H1 (cell line): ENCODE data around the gene SEMA6A. TPM values are rescaled to one million over a fixed set of nuclear protein-coding genes. Genes with fewer than 3 reads are reported as not detected.

Source experiments
- CTCF ChIA-PET: fragments of 300-600 bp; sonication (Branson Sonifier 250); formaldehyde crosslinking; loops from one replicate; lab custom pipeline; 2021; ENCODE audit not compliant: partially characterized antibody; lab: Charles Lee
- POLR2A ChIA-PET: fragments of 300-600 bp; sonication (Branson Sonifier 250); formaldehyde crosslinking; loops from one replicate; lab custom pipeline; 2021; ENCODE audit warnings: inconsistent platforms; ENCODE audit not compliant: partially characterized antibody; lab: Charles Lee
- DNase-seq, 2 experiments: peaks; one replicate each; pipeline versions ENCODE4 v3.0.0 to v3.0.0-alpha.2; 2010 to 2022; ENCODE audit warnings: low spot score in 2 of 2, low read depth in 1 of 2, mixed read lengths in 1 of 2
- FAIRE-seq: peaks from 2 replicates; lab custom pipeline; 2011; peaks lifted over from hg19 to GRCh38; lab: Jason Lieb, UNC
- H2AFZ ChIP-seq: 2 replicates; pipeline ENCODE4 v1.8.1; 2012; ENCODE audit warnings: low read length, inconsistent platforms
- H2AK5ac ChIP-seq: 2 replicates; pipeline ENCODE4 v1.6.1; 2013; ENCODE audit warnings: low read depth, low read length
- H2BK120ac ChIP-seq: replicated peaks from 2 replicates; pipeline ENCODE3; 2013; ENCODE audit warnings: low read depth, low read length, inconsistent platforms
- H2BK12ac ChIP-seq: 2 replicates; pipeline ENCODE4 v1.6.1; 2013; ENCODE audit warnings: low read depth, low read length
- H2BK15ac ChIP-seq: 2 replicates; pipeline ENCODE4 v1.6.1; 2013; ENCODE audit warnings: low read length
- H2BK20ac ChIP-seq: 2 replicates; pipeline ENCODE4 v1.6.1; 2013; ENCODE audit warnings: low read length
- H2BK5ac ChIP-seq: 2 replicates; pipeline ENCODE4 v1.6.1; 2013; ENCODE audit warnings: low read depth, low read length
- H3K14ac ChIP-seq: 2 replicates; pipeline ENCODE4 v1.6.1; 2013; ENCODE audit warnings: inconsistent platforms; ENCODE audit not compliant: insufficient read length
- H3K18ac ChIP-seq: 2 replicates; pipeline ENCODE4 v1.6.1; 2013; ENCODE audit warnings: low read length; ENCODE audit errors: extremely low read depth
- H3K23ac ChIP-seq: 2 replicates; pipeline ENCODE4 v1.6.1; 2013; ENCODE audit warnings: inconsistent platforms; ENCODE audit not compliant: insufficient read length
- H3K23me2 ChIP-seq: 2 replicates; pipeline ENCODE4 v1.6.1; 2013; ENCODE audit warnings: low read depth, low read length
- H3K27ac ChIP-seq: 2 replicates; pipeline ENCODE4 v1.6.1; 2011; ENCODE audit warnings: low read depth, low read length, inconsistent platforms
- H3K27me3 ChIP-seq, 4 experiments: replicated peaks in 1 of 4; 1 replicate in 1 of 4; 2 replicates in 3 of 4; pipeline versions ENCODE4 v1.6.1 to v1.8.1; 2011 to 2013; ENCODE audit warnings: low read length in 3 of 4, mild to moderate bottlenecking in 3 of 4, inconsistent platforms in 2 of 4, mixed read lengths in 2 of 4, moderate library complexity in 1 of 4; ENCODE audit not compliant: control insufficient read depth in 3 of 4, insufficient read depth in 3 of 4; ENCODE audit errors: extremely low read depth in 1 of 4
- H3K36me3 ChIP-seq, 4 experiments: 2 replicates each; pipeline versions ENCODE4 v1.6.1 to v1.8.1; 2011 to 2013; ENCODE audit warnings: mild to moderate bottlenecking in 4 of 4, low read length in 3 of 4, moderate library complexity in 2 of 4, control low read depth in 1 of 4, inconsistent platforms in 1 of 4; ENCODE audit not compliant: insufficient read depth in 4 of 4, control insufficient read depth in 2 of 4
- H3K4ac ChIP-seq: replicated peaks from 2 replicates; pipeline ENCODE3; 2013; ENCODE audit warnings: low read length, low read depth, mixed read lengths, inconsistent platforms; ENCODE audit not compliant: insufficient read length
- H3K4me1 ChIP-seq, 4 experiments: replicated peaks in 1 of 4; 1 replicate in 1 of 4; 2 replicates in 3 of 4; pipeline versions ENCODE4 v1.6.1 to v1.8.1; 2011 to 2013; ENCODE audit warnings: low read length in 3 of 4, inconsistent platforms in 2 of 4, mixed read lengths in 1 of 4; ENCODE audit not compliant: insufficient read depth in 4 of 4, control insufficient read depth in 3 of 4
- H3K4me2 ChIP-seq, 2 experiments: 2 replicates each; pipeline versions ENCODE4 v1.6.1 to v1.8.1; 2011 to 2013; ENCODE audit warnings: low read depth in 2 of 2, low read length in 2 of 2, control low read depth in 1 of 2, inconsistent platforms in 1 of 2, mild to moderate bottlenecking in 1 of 2; ENCODE audit not compliant: insufficient read depth in 1 of 2
- H3K4me3 ChIP-seq, 4 experiments: fragments of 200-600, 300-600 bp in 1 of 4; sonication (generic), shearing (Covaris generic), sonication (Bioruptor Twin) in 1 of 4; 2 replicates each; pipeline versions ENCODE4 v1.5.1 to v1.8.1; 2011 to 2016; ENCODE audit warnings: low read length in 4 of 4, low read depth in 3 of 4, control low read depth in 2 of 4, inconsistent platforms in 2 of 4, mild to moderate bottlenecking in 2 of 4, mixed read lengths in 1 of 4, moderate library complexity in 1 of 4; ENCODE audit not compliant: insufficient read depth in 2 of 4; ENCODE audit errors: extremely low read depth in 1 of 4
- H3K56ac ChIP-seq: replicated peaks from 2 replicates; pipeline ENCODE3; 2013; ENCODE audit warnings: low read depth, mild to moderate bottlenecking, mixed read lengths, low read length, inconsistent platforms; ENCODE audit not compliant: insufficient read length
- H3K79me1 ChIP-seq: 2 replicates; pipeline ENCODE4 v1.6.1; 2013; ENCODE audit warnings: low read depth, low read length, control low read depth
- H3K79me2 ChIP-seq, 2 experiments: 2 replicates each; pipeline versions ENCODE4 v1.6.1 to v1.8.1; 2012 to 2013; ENCODE audit warnings: low read length in 2 of 2, mild to moderate bottlenecking in 2 of 2, inconsistent platforms in 1 of 2; ENCODE audit not compliant: insufficient read depth in 2 of 2, control insufficient read depth in 1 of 2
- H3K9ac ChIP-seq, 4 experiments: replicated peaks in 1 of 4; 1 replicate in 1 of 4; 2 replicates in 3 of 4; pipeline versions ENCODE4 v1.6.1 to v1.8.1; 2011 to 2013; ENCODE audit warnings: low read depth in 3 of 4, low read length in 3 of 4, control low read depth in 2 of 4, mild to moderate bottlenecking in 2 of 4, moderate library complexity in 2 of 4, inconsistent platforms in 1 of 4; ENCODE audit errors: extremely low read depth in 1 of 4
- H3K9me3 ChIP-seq, 2 experiments: 2 replicates each; pipeline versions ENCODE4 v1.6.1 to v1.8.1; 2012 to 2013; ENCODE audit warnings: mild to moderate bottlenecking in 2 of 2, moderate library complexity in 2 of 2, control low read depth in 1 of 2, inconsistent platforms in 1 of 2, low read depth in 1 of 2, low read length in 1 of 2, mixed read lengths in 1 of 2; ENCODE audit not compliant: insufficient read depth in 2 of 2
- H4K20me1 ChIP-seq, 2 experiments: replicated peaks in 1 of 2; 2 replicates each; pipeline versions ENCODE3 to v1.8.1; 2011 to 2013; ENCODE audit warnings: inconsistent platforms in 2 of 2, low read length in 2 of 2, mild to moderate bottlenecking in 1 of 2; ENCODE audit not compliant: insufficient read depth in 2 of 2, control insufficient read depth in 1 of 2
- H4K5ac ChIP-seq: 2 replicates; pipeline ENCODE4 v1.6.1; 2013; ENCODE audit warnings: low read length, low read depth, mixed read lengths, inconsistent platforms; ENCODE audit not compliant: insufficient read length
- H4K8ac ChIP-seq: 2 replicates; pipeline ENCODE4 v1.8.0; 2013; ENCODE audit warnings: mild to moderate bottlenecking, moderate library complexity, low read length, inconsistent platforms; ENCODE audit not compliant: insufficient read depth; ENCODE audit errors: extremely low read depth
- H4K91ac ChIP-seq: replicated peaks from 2 replicates; pipeline ENCODE3; 2013; ENCODE audit warnings: low read length, mixed read lengths, inconsistent platforms; ENCODE audit not compliant: insufficient read length
- CREB1 ChIP-seq: IDR thresholded peaks from 2 replicates; pipeline ENCODE4 v1.6.1; 2012; ENCODE audit warnings: inconsistent platforms
- CTBP2 ChIP-seq: IDR thresholded peaks from 2 replicates; pipeline ENCODE4 v1.7.0; 2011; ENCODE audit warnings: borderline replicate concordance, mild to moderate bottlenecking, moderate library complexity, mixed read lengths, low read length; ENCODE audit not compliant: insufficient read depth, insufficient read length
- EP300 ChIP-seq, 2 experiments: IDR thresholded peaks; 1 replicate in 1 of 2; 2 replicates in 1 of 2; pipeline ENCODE4 v1.6.1; 2011 to 2012; ENCODE audit warnings: low read depth in 2 of 2, low read length in 2 of 2, mild to moderate bottlenecking in 2 of 2, borderline replicate concordance in 1 of 2, inconsistent platforms in 1 of 2, moderate library complexity in 1 of 2
- HDAC6 ChIP-seq: IDR thresholded peaks from one replicate; pipeline ENCODE4 v1.7.1; 2012; ENCODE audit warnings: low read depth, mild to moderate bottlenecking, inconsistent platforms, low read length, moderate library complexity
- JUND ChIP-seq: IDR thresholded peaks from 2 replicates; pipeline ENCODE4 v1.6.1; 2011; ENCODE audit warnings: mild to moderate bottlenecking, improper control_type of control experiment, low read length
- KDM1A ChIP-seq: fragments of 200-600, 300-600 bp; sonication (generic); IDR thresholded peaks from 2 replicates; pipeline ENCODE4 v1.7.1; 2016; ENCODE audit warnings: mild to moderate bottlenecking, low read length, borderline replicate concordance
- RAD21 ChIP-seq, 2 experiments: IDR thresholded peaks in 1 of 2; conservative IDR thresholded peaks in 1 of 2; 2 replicates each; pipeline ENCODE4 v1.6.1; 2011; ENCODE audit warnings: low read depth in 2 of 2, low read length in 2 of 2, improper control_type of control experiment in 1 of 2, inconsistent platforms in 1 of 2, mild to moderate bottlenecking in 1 of 2, moderate library complexity in 1 of 2
- RBBP5 ChIP-seq: IDR thresholded peaks from 2 replicates; pipeline ENCODE4 v1.7.1; 2012; ENCODE audit warnings: low read depth, mild to moderate bottlenecking, inconsistent platforms, low read length, moderate library complexity, borderline replicate concordance
- RFX5 ChIP-seq: IDR thresholded peaks from 2 replicates; pipeline ENCODE4 v1.6.1; 2011; ENCODE audit warnings: low read depth, low read length, improper control_type of control experiment, borderline replicate concordance
- SRF ChIP-seq: IDR thresholded peaks from 2 replicates; pipeline ENCODE4 v1.6.1; 2011; ENCODE audit warnings: mild to moderate bottlenecking, low read depth, low read length, moderate library complexity
- TBP ChIP-seq: IDR thresholded peaks from 2 replicates; pipeline ENCODE4 v1.6.1; 2011; ENCODE audit warnings: low read depth, low read length, improper control_type of control experiment
- USF2 ChIP-seq: IDR thresholded peaks from 2 replicates; pipeline ENCODE4 v1.6.1; 2011; ENCODE audit warnings: low read length, improper control_type of control experiment
- YY1 ChIP-seq: IDR thresholded peaks from 2 replicates; pipeline ENCODE4 v1.6.1; 2011; ENCODE audit warnings: low read depth, mild to moderate bottlenecking, low read length
- WGBS, 2 experiments: shearing (Covaris generic) in 1 of 2; methylation state at CpG; one replicate each; pipeline versions ENCODE4 v1.1.6 to v1.1.7; 2013 to 2015; ENCODE audit warnings: low lambda C conversion rate in 2 of 2, mixed read lengths in 2 of 2, inconsistent platforms in 1 of 2, low coverage in 1 of 2, missing lambda C conversion rate in 1 of 2; ENCODE audit not compliant: insufficient replicate concordance in 2 of 2, insufficient coverage in 1 of 2, insufficient read length in 1 of 2; ENCODE audit errors: extremely low coverage in 1 of 2, missing lambda C conversion rate in 1 of 2; 5-methylcytosine and 5-hydroxymethylcytosine counted together
- polyA plus RNA-seq, 7 experiments: library from polyadenylated mRNA; depleted of rRNA in 3 of 7; stranded (reverse) in 5 of 7; unstranded in 2 of 7; fragments of >200 nt in 5 of 7; fragments of 200-250 nt in 2 of 7; gene quantifications; 1 replicate in 5 of 7; 2 replicates in 1 of 7; 4 replicates in 1 of 7; pipeline versions ENCODE4 v1.2.1 to v1.2.3, GENCODE V29; 2011 to 2013; ENCODE audit warnings: missing spikeins in 2 of 7, mixed read lengths in 2 of 7
- total RNA-seq: library from RNA; stranded (reverse); fragmentation: NEBNext Ultra II Directional; extraction: Animal tissue kit (Norgen Biotek cat#: 25700); gene quantifications from 2 replicates; pipeline ENCODE4 v1.2.1, GENCODE V29; 2021

The SEMA6A gene
- total and polyA plus RNA-seq, 2 of the 8 experiments (the other 6 are each of a cell fraction or from before 2014, with no cell fraction given) = 78.3 to 277 TPM

GRCh38 chr5:116524966-116525365 lies 49.7 kb downstream of the SEMA6A start:
- H3K56ac ChIP-seq = no peak overlapping the region
- no peak overlapping the region for H3K4ac ChIP-seq
- H4K8ac ChIP-seq = no peak overlapping the region
- CTCF ChIA-PET = interaction anchor here (0.7 to 1.3 kb wide), 2 partner anchors 30 to 32 kb away, joined by 3 read pairs; no protein-coding TSS in a partner anchor
- no peak overlapping the region for H2AK5ac ChIP-seq
- H3K79me1 ChIP-seq = peaks cover 14% of the 10 kb centered on the region
- H3K9me3 ChIP-seq = no peaks in the 10 kb centered on the region
- H3K27me3 ChIP-seq = no peaks in the 10 kb centered on the region
- no peaks in the 10 kb centered on the region for H3K23me2 ChIP-seq
- no peak overlapping the region for H2BK15ac ChIP-seq
- H3K36me3 ChIP-seq = no peaks in the 10 kb centered on the region; a peak in 1 of 8 replicates
- no peak overlapping the region for H2BK5ac ChIP-seq
- no peak overlapping the region for H3K4me3 ChIP-seq
- H3K14ac ChIP-seq = no peak overlapping the region
- no peak overlapping the region for H2BK12ac ChIP-seq
- no peak overlapping the region for H3K9ac ChIP-seq
- H2BK20ac ChIP-seq = no peak overlapping the region
- peaks cover 48 to 49% of the 10 kb centered on the region in 2 experiments for H4K20me1 ChIP-seq
- no peak overlapping the region for H2AFZ ChIP-seq
- H3K4me2 ChIP-seq = no peak overlapping the region
- H3K79me2 ChIP-seq = peaks cover 83 to 100% of the 10 kb centered on the region in 2 experiments
- DNase-seq = no peak
- no peak overlapping the region for H3K23ac ChIP-seq
- H2BK120ac ChIP-seq = no peak overlapping the region
- H4K91ac ChIP-seq = no peak overlapping the region
- WGBS, 2 experiments = 84% methylated on average over 2 of the region's 2 CpGs; no CpG with 5 or more reads in 1 of the 2 experiments
- no peak overlapping the region for H3K27ac ChIP-seq
- FAIRE-seq = no peak
- POLR2A ChIA-PET = interaction anchor here (0.7 to 2.8 kb wide), 5 partner anchors 11 to 486 kb away, joined by 3 to 12 read pairs (median 3); partner anchors contain the start of gene SEMA6A
- no peak overlapping the region for H3K18ac ChIP-seq
- peaks cover 6 to 16% (median 13%) of the 10 kb centered on the region in 4 experiments for H3K4me1 ChIP-seq
- H4K5ac ChIP-seq = no peak overlapping the region
- TF ChIP-seq CTBP2 (no peak), HDAC6 (no peak), USF2 (no peak), KDM1A (no peak), RBBP5 (no peak), RFX5 (no peak), SRF (no peak), JUND (no peak), YY1 (no peak), RAD21 (IDR thresholded peaks at IDR 0.05 in 1 of 2, conservative IDR thresholded peaks at IDR 0.05 in 1 of 2; ENCODE audit: low read depth in 2 of 2, low read length in 2 of 2) (no peak), TBP (no peak), CREB1 (no peak), EP300 (IDR thresholded peaks at IDR 0.05; ENCODE audit: borderline replicate concordance in 1 of 2, low read depth in 2 of 2, low read length in 2 of 2) (no peak)
